GM19025 (cell line): ENCODE results near the gene RALGPS1.
A peak's percentile ranks its signal among the peaks of the same experiment; 100 is the strongest.
"Not testable (repeated sequence)": the region's sequence is repeated elsewhere in the genome, so short reads cannot be mapped to it uniquely, and the experiment has no call there.

ENCODE experiments used
- ATAC-seq: cut with Tn5 transposase; IDR thresholded peaks from one replicate; pipeline ENCODE4 v1.9.1; 2021; ENCODE audit warnings: mild to moderate bottlenecking, low read depth, moderate library complexity; ENCODE audit not compliant: unreplicated experiment

RALGPS1 gene

GRCh38 chr9:127166111-127166510 is 251.5 kb downstream of the RALGPS1 start:
- no peak for ATAC-seq

- peak; percentile 72 for ATAC-seq
These were observed 252.3 kb downstream of the RALGPS1 start for GRCh38 chr9:127166651-127167524.

- ATAC-seq, result no peak
These were observed 253.2 kb downstream of the RALGPS1 start for GRCh38 chr9:127167560-127168326.

- no peak for ATAC-seq
These were observed 254.4 kb downstream of the RALGPS1 start for GRCh38 chr9:127168756-127169574.

GRCh38 chr9:127169575-127169883 is 254.9 kb downstream of the RALGPS1 start:
- ATAC-seq, result no peak

GRCh38 chr9:127170103-127170502 is 255.5 kb downstream of the RALGPS1 start:
- no peak for ATAC-seq

- no peak for ATAC-seq
These were observed 256.1 kb downstream of the RALGPS1 start for GRCh38 chr9:127170652-127171051.

GRCh38 chr9:127171348-127171747 is 256.8 kb downstream of the RALGPS1 start:
- ATAC-seq, result not testable (repeated sequence)

- no peak for ATAC-seq
These were observed 257.6 kb downstream of the RALGPS1 start for GRCh38 chr9:127172066-127172707.

- ATAC-seq, result no peak
These were observed 258.5 kb downstream of the RALGPS1 start for GRCh38 chr9:127173063-127173462.

GRCh38 chr9:127174386-127175318 is 260.1 kb downstream of the RALGPS1 start:
- no peak for ATAC-seq

GRCh38 chr9:127175319-127175715 is 260.7 kb downstream of the RALGPS1 start:
- ATAC-seq, result no peak

- no peak for ATAC-seq
These were observed 261.2 kb downstream of the RALGPS1 start for GRCh38 chr9:127175764-127176163.

- no peak for ATAC-seq
These were observed 262.0 kb downstream of the RALGPS1 start for GRCh38 chr9:127176631-127177030.

GRCh38 chr9:127177231-127177630 is 262.6 kb downstream of the RALGPS1 start:
- ATAC-seq, result no peak

GRCh38 chr9:127177665-127178265 is 263.2 kb downstream of the RALGPS1 start:
- ATAC-seq, result no peak

GRCh38 chr9:127178686-127179632 is 264.4 kb downstream of the RALGPS1 start:
- no peak for ATAC-seq
